Endothelial cell of umbilical vein (primary cell): ENCODE data around the gene MRPS6. TPM values are rescaled to one million over a fixed set of nuclear protein-coding genes. Genes with fewer than 3 reads are reported as not detected.

Experiments used
- BruUV-seq: library from RNA; stranded (reverse); fragments of 400-500 nt; replicated peaks from 2 replicates; lab custom pipeline; 2021; lab: Mats Ljungman, UMichigan
- CTCF ChIA-PET: fragments of 300-600, 350-600 bp; sonication (Branson Sonifier 250); formaldehyde crosslinking; loops from one replicate; lab custom pipeline; 2021; ENCODE audit warnings: antibody characterized with exemption, inconsistent platforms; lab: Charles Lee
- POLR2A ChIA-PET: fragments of 300-600, 350-600 bp; sonication (Branson Sonifier 250); formaldehyde crosslinking; loops from one replicate; lab custom pipeline; 2021; ENCODE audit warnings: antibody characterized with exemption, inconsistent platforms; lab: Charles Lee
- DNase-seq: peaks from one replicate; pipeline ENCODE4 v3.0.0-alpha.2; 2011; ENCODE audit warnings: low read depth, low spot score
- FAIRE-seq: peaks from 2 replicates; lab custom pipeline; 2011; peaks lifted over from hg19 to GRCh38; lab: Jason Lieb, UNC
- H2AFZ ChIP-seq: 2 replicates; pipeline ENCODE4 v1.6.0; 2012; ENCODE audit warnings: low read depth, low read length, control low read depth, inconsistent platforms
- H3K27ac ChIP-seq: 2 replicates; pipeline ENCODE4 v1.5.1; 2011; ENCODE audit warnings: low read depth, mild to moderate bottlenecking, control low read depth, low read length, moderate library complexity; ENCODE audit not compliant: insufficient read depth
- H3K27me3 ChIP-seq, 2 experiments: 2 replicates each; pipeline versions ENCODE4 v1.6.0 to v1.6.1; 2011; ENCODE audit warnings: low read length in 2 of 2, mixed read lengths in 1 of 2; ENCODE audit not compliant: control insufficient read depth in 2 of 2, insufficient read depth in 2 of 2
- H3K36me3 ChIP-seq, 2 experiments: 2 replicates in 1 of 2; 3 replicates in 1 of 2; pipeline ENCODE4 v1.5.1; 2011; ENCODE audit warnings: low read length in 2 of 2, mild to moderate bottlenecking in 1 of 2, moderate library complexity in 1 of 2; ENCODE audit not compliant: control insufficient read depth in 2 of 2, insufficient read depth in 2 of 2; ENCODE audit errors: extremely low read depth in 1 of 2
- H3K4me1 ChIP-seq: 3 replicates; pipeline ENCODE4 v1.5.1; 2011; ENCODE audit warnings: mild to moderate bottlenecking, low read length; ENCODE audit not compliant: control insufficient read depth, insufficient read depth; ENCODE audit errors: extremely low read depth
- H3K4me2 ChIP-seq: 2 replicates; pipeline ENCODE4 v1.6.1; 2011; ENCODE audit warnings: low read length, control low read depth, mixed read lengths; ENCODE audit not compliant: insufficient read depth
- H3K4me3 ChIP-seq, 3 experiments: fragments of 200-600 bp in 1 of 3; sonication (generic), shearing (Covaris generic) in 1 of 3; replicated peaks in 1 of 3; 2 replicates each; pipeline ENCODE4 v1.5.1; 2011 to 2016; ENCODE audit warnings: control low read depth in 3 of 3, low read length in 3 of 3, mild to moderate bottlenecking in 2 of 3, inconsistent platforms in 1 of 3, low read depth in 1 of 3, moderate library complexity in 1 of 3; ENCODE audit not compliant: insufficient read depth in 1 of 3
- H3K79me2 ChIP-seq: 2 replicates; pipeline ENCODE4 v1.6.0; 2012; ENCODE audit warnings: low read length, inconsistent platforms; ENCODE audit not compliant: control insufficient read depth, insufficient read depth
- H3K9ac ChIP-seq: replicated peaks from 2 replicates; pipeline ENCODE3; 2011; ENCODE audit warnings: low read length, control low read depth; ENCODE audit not compliant: insufficient read depth; ENCODE audit errors: extremely low read depth
- H3K9me1 ChIP-seq: replicated peaks from 3 replicates; pipeline ENCODE4 v1.6.0; 2011; ENCODE audit warnings: mild to moderate bottlenecking, low read length; ENCODE audit not compliant: control insufficient read depth, insufficient read depth; ENCODE audit errors: extremely low read depth
- H3K9me3 ChIP-seq: replicated peaks from 2 replicates; pipeline ENCODE4 v1.5.1; 2012; ENCODE audit warnings: low read length, inconsistent platforms; ENCODE audit not compliant: control insufficient read depth, insufficient read depth
- H4K20me1 ChIP-seq: replicated peaks from 2 replicates; pipeline ENCODE3; 2011; ENCODE audit warnings: mild to moderate bottlenecking, low read length; ENCODE audit not compliant: control insufficient read depth, insufficient read depth; ENCODE audit errors: extremely low read depth
- CTCF ChIP-seq, 2 donors: IDR thresholded peaks; 1 replicate in 1 of 2; 2 replicates in 1 of 2; pipeline ENCODE4 v1.5.1; 2011; ENCODE audit warnings: low read length in 2 of 2, mild to moderate bottlenecking in 2 of 2, moderate library complexity in 2 of 2, control low read depth in 1 of 2, inconsistent platforms in 1 of 2, low read depth in 1 of 2; ENCODE audit not compliant: insufficient read depth in 1 of 2; ENCODE audit errors: extremely low read depth in 1 of 2
- EZH2 ChIP-seq: IDR thresholded peaks from 2 replicates; pipeline ENCODE4 v1.6.1; 2012; ENCODE audit warnings: borderline replicate concordance, low read depth, mild to moderate bottlenecking, moderate library complexity, low read length, inconsistent platforms; ENCODE audit not compliant: severe bottlenecking
- FOS ChIP-seq: IDR thresholded peaks from 2 replicates; pipeline ENCODE4 v1.6.1; 2011; ENCODE audit warnings: mild to moderate bottlenecking, low read length, moderate library complexity, borderline replicate concordance; ENCODE audit not compliant: insufficient read depth
- GATA2 ChIP-seq: IDR thresholded peaks from 2 replicates; pipeline ENCODE4 v1.7.0; 2011; ENCODE audit warnings: low read depth, mild to moderate bottlenecking, moderate library complexity, mixed read lengths, low read length; ENCODE audit not compliant: insufficient read length, insufficient read depth
- JUN ChIP-seq: IDR thresholded peaks from 2 replicates; pipeline ENCODE4 v1.6.1; 2011; ENCODE audit warnings: borderline replicate concordance, low read depth; ENCODE audit not compliant: insufficient read length, insufficient read depth
- MAX ChIP-seq: IDR thresholded peaks from 2 replicates; pipeline ENCODE4 v1.6.1; 2011; ENCODE audit not compliant: insufficient read depth, insufficient read length
- MYC ChIP-seq: IDR thresholded peaks from one replicate; pipeline ENCODE4 v1.6.1; 2011; ENCODE audit warnings: mild to moderate bottlenecking, low read depth, low read length
- POLR2A ChIP-seq: IDR thresholded peaks from 2 replicates; pipeline ENCODE4 v1.6.1; 2012; ENCODE audit warnings: low read depth, mild to moderate bottlenecking, control low read depth, low read length
- POLR2AphosphoS5 ChIP-seq: IDR thresholded peaks from 2 replicates; pipeline ENCODE4 v1.6.1; 2012; ENCODE audit warnings: low read depth, mild to moderate bottlenecking, control low read depth, low read length, moderate library complexity; ENCODE audit not compliant: insufficient read depth
- dilution Hi-C: fragments of 300-500 bp; cut with MboI; formaldehyde crosslinking; loops from one replicate; pipeline ENCODE4 v1.15.0; 2019; ENCODE audit warnings: low sequenced_read_pairs; ENCODE audit not compliant: extremely low pct_ligation_motif_present
- intact Hi-C: fragments of 100-400 bp; cut with micrococcal nuclease; formaldehyde crosslinking; loops from one replicate; pipeline ENCODE4 v1.10.0; 2022
- polyA plus RNA-seq, 4 experiments: library from polyadenylated mRNA; depleted of rRNA in 3 of 4; stranded (reverse) in 3 of 4; unstranded in 1 of 4; fragments of >200 nt; gene quantifications; 2 replicates each; pipeline versions ENCODE4 v1.2.1 to v1.2.3, GENCODE V29; 2011 to 2012; ENCODE audit warnings: missing spikeins in 1 of 4
- total RNA-seq: library from RNA; stranded (reverse); gene quantifications from 2 replicates; pipeline ENCODE4 v1.2.3, GENCODE V29; 2021

Gene MRPS6
- total and polyA plus RNA-seq, 2 donors (not counting 3 experiments of a cell fraction or from before 2014, with no cell fraction given): 19.8 to 37.2 TPM

GRCh38 chr21:34046917-34047316 is 26.5 kb upstream of the MRPS6 start:
- DNase-seq: no peak
- Histone ChIP-seq H3K4me3 (no peak overlapping the region), H3K9me1 (no peaks in the 10 kb centered on the region), H3K36me3 (no peaks in the 10 kb centered on the region), H3K27me3 (peaks cover 15 to 20% of the 10 kb centered on the region in 2 experiments), H4K20me1 (no peaks in the 10 kb centered on the region), H3K27ac (no peak overlapping the region), H3K9me3 (no peaks in the 10 kb centered on the region), H3K4me1 (no peaks in the 10 kb centered on the region), H2AFZ (no peak overlapping the region), H3K4me2 (no peak overlapping the region), H3K79me2 (no peaks in the 10 kb centered on the region), H3K9ac (no peak overlapping the region)
- dilution Hi-C loops: no loop called here
- TF ChIP-seq MYC (no peak), MAX (no peak), CTCF (IDR thresholded peaks at IDR 0.05; ENCODE audit: extremely low read depth in 1 of 2, insufficient read depth in 1 of 2, low read depth in 1 of 2, low read length in 2 of 2) (no peak), POLR2A (no peak), EZH2 (no peak), POLR2AphosphoS5 (no peak), FOS (no peak), JUN (no peak), GATA2 (no peak)
- no peak for FAIRE-seq
- intact Hi-C loops: no loop called here
- ChIA-PET POLR2A (no interaction called here), CTCF (no interaction called here)
- no TSS peak for BruUV-seq
